IPS-18c (cell line): ENCODE results near the gene MIOS.

ENCODE experiments used
- H3K4me3 ChIP-seq: 2 replicates; pipeline ENCODE4 v1.7.0; 2013; ENCODE audit warnings: low read depth, mild to moderate bottlenecking, low read length, moderate library complexity; ENCODE audit not compliant: insufficient read depth
- H3K9me3 ChIP-seq: one replicate; pipeline ENCODE4 v1.6.1; 2013; ENCODE audit warnings: mild to moderate bottlenecking, low read length, moderate library complexity; ENCODE audit not compliant: control insufficient read depth, insufficient read depth

The MIOS gene

GRCh38 chr7:7569081-7569527 is 2.4 kb downstream of the MIOS start:
- Histone ChIP-seq H3K4me3 (no peak overlapping the region), H3K9me3 (no peaks in the 10 kb centered on the region)

- H3K9me3 ChIP-seq: no peaks in the 10 kb centered on the region
- no peak overlapping the region for H3K4me3 ChIP-seq
Observed at GRCh38 chr7:7569615-7570014, 2.9 kb downstream of the MIOS start.

GRCh38 chr7:7570584-7570983 is 3.9 kb downstream of the MIOS start:
- Histone ChIP-seq H3K4me3 (no peak overlapping the region), H3K9me3 (no peaks in the 10 kb centered on the region)

- H3K9me3 ChIP-seq: no peaks in the 10 kb centered on the region
- no peak overlapping the region for H3K4me3 ChIP-seq
Observed at GRCh38 chr7:7573701-7574100, 7.0 kb downstream of the MIOS start.

- Histone ChIP-seq H3K4me3 (no peak overlapping the region), H3K9me3 (no peaks in the 10 kb centered on the region)
Observed at GRCh38 chr7:7576344-7576743, 9.7 kb downstream of the MIOS start.

- Histone ChIP-seq H3K4me3 (no peak overlapping the region), H3K9me3 (no peaks in the 10 kb centered on the region)
Observed at GRCh38 chr7:7577888-7578287, 11.2 kb downstream of the MIOS start.

GRCh38 chr7:7579638-7580037 is 13.0 kb downstream of the MIOS start:
- H3K4me3 ChIP-seq: no peak overlapping the region
- H3K9me3 ChIP-seq: no peaks in the 10 kb centered on the region

- Histone ChIP-seq H3K4me3 (no peak overlapping the region), H3K9me3 (no peaks in the 10 kb centered on the region)
Observed at GRCh38 chr7:7581531-7582179, 15.0 kb downstream of the MIOS start.

- Histone ChIP-seq H3K4me3 (no peak overlapping the region), H3K9me3 (no peaks in the 10 kb centered on the region)
Observed at GRCh38 chr7:7582596-7582995, 15.9 kb downstream of the MIOS start.

- Histone ChIP-seq H3K9me3 (no peaks in the 10 kb centered on the region), H3K4me3 (no peak overlapping the region)
Observed at GRCh38 chr7:7583731-7584130, 17.0 kb downstream of the MIOS start.

- no peaks in the 10 kb centered on the region for H3K9me3 ChIP-seq
Observed at GRCh38 chr7:7584653-7585052, 18.0 kb downstream of the MIOS start.

GRCh38 chr7:7585241-7585928 is 18.7 kb downstream of the MIOS start:
- no peak overlapping the region for H3K4me3 ChIP-seq
- H3K9me3 ChIP-seq: no peaks in the 10 kb centered on the region

More at GRCh38 chr7:7584653-7585052, 18.0 kb downstream of the MIOS start:
- no peak overlapping the region for H3K4me3 ChIP-seq

- H3K9me3 ChIP-seq: no peaks in the 10 kb centered on the region
- H3K4me3 ChIP-seq: no peak overlapping the region
Observed at GRCh38 chr7:7595451-7595850, 28.8 kb downstream of the MIOS start.

- no peak overlapping the region for H3K4me3 ChIP-seq
- no peaks in the 10 kb centered on the region for H3K9me3 ChIP-seq
Observed at GRCh38 chr7:7596176-7596575, 29.5 kb downstream of the MIOS start.

- Histone ChIP-seq H3K9me3 (no peaks in the 10 kb centered on the region), H3K4me3 (no peak overlapping the region)
Observed at GRCh38 chr7:7607010-7607409, 40.3 kb downstream of the MIOS start.

GRCh38 chr7:7609330-7609729 is 42.6 kb downstream of the MIOS start:
- no peak overlapping the region for H3K4me3 ChIP-seq
- H3K9me3 ChIP-seq: no peaks in the 10 kb centered on the region

- Histone ChIP-seq H3K9me3 (no peaks in the 10 kb centered on the region), H3K4me3 (no peak overlapping the region)
Observed at GRCh38 chr7:7612519-7612918, 45.8 kb downstream of the MIOS start.

- Histone ChIP-seq H3K4me3 (no peak overlapping the region), H3K9me3 (no peaks in the 10 kb centered on the region)
Observed at GRCh38 chr7:7613210-7613609, 46.5 kb downstream of the MIOS start.
